ENCODE measurements around the gene ZNF44. TPM values are rescaled to one million over a fixed set of nuclear protein-coding genes. Genes with fewer than 3 reads are reported as not detected.
A peak's percentile ranks its signal among the peaks of the same experiment; 100 is the strongest.

The ZNF44 gene
- total and polyA plus RNA-seq, 9 of the 15 experiments (the other 6 are each of a cell fraction or from before 2014, with no cell fraction given), result 2.6 to 8.3 (median 4.4) TPM

- TF ChIP-seq POLR2A (conservative IDR thresholded peaks at IDR 0.05) (peak; percentile 74), TCF7L2 (IDR thresholded peaks at IDR 0.05; ENCODE audit: low read depth, low read length) (no peak), MCM7 (IDR thresholded peaks at IDR 0.05) (no peak), SAFB (IDR thresholded peaks at IDR 0.05; ENCODE audit: borderline replicate concordance, low read depth, low read length) (no peak), PHTF2 (CRISPR knock-in tag; IDR thresholded peaks at IDR 0.05) (no peak), RAD21 (CRISPR knock-in tag; conservative IDR thresholded peaks at IDR 0.05 in 1 of 2, IDR thresholded peaks at IDR 0.05 in 1 of 2) (no peak), TBL1XR1 (IDR thresholded peaks at IDR 0.05; ENCODE audit: low read length in 2 of 2) (no peak), FIP1L1 (IDR thresholded peaks at IDR 0.05; ENCODE audit: low read depth, low read length, poor library complexity, severe bottlenecking) (no peak), ZBED1 (IDR thresholded peaks at IDR 0.05) (no peak), SP2 (IDR thresholded peaks at IDR 0.05; ENCODE audit: extremely low read depth, low read depth, low read length, poor library complexity, severe bottlenecking) (peak; percentile 75), ZNF280B (CRISPR knock-in tag; IDR thresholded peaks at IDR 0.05) (no peak), VEZF1 (CRISPR knock-in tag; IDR thresholded peaks at IDR 0.05) (peak; percentile 21; the same call in 1 of the 2 replicates), RB1 (IDR thresholded peaks at IDR 0.05; ENCODE audit: low read depth) (0 out of 2 replicates have a peak, but pooled peaks have one; percentile 19), ASH1L (IDR thresholded peaks at IDR 0.05; ENCODE audit: borderline replicate concordance, low read depth, partially characterized antibody) (peak; percentile 14), RBM25 (IDR thresholded peaks at IDR 0.05; ENCODE audit: low read depth, low read length, severe bottlenecking) (peak; percentile 86), KAT8 (IDR thresholded peaks at IDR 0.05; ENCODE audit: low read depth) (no peak), TAF15 (IDR thresholded peaks at IDR 0.05; ENCODE audit: low read depth, low read length) (no peak), ZNF263 (CRISPR knock-in tag; IDR thresholded peaks at IDR 0.05; ENCODE audit: borderline replicate concordance) (no peak), NFXL1 (CRISPR knock-in tag; IDR thresholded peaks at IDR 0.05) (no peak), E2F5 (CRISPR knock-in tag; IDR thresholded peaks at IDR 0.05) (no peak), ZBTB7A (IDR thresholded peaks at IDR 0.05; ENCODE audit: borderline replicate concordance, control insufficient read depth, low read depth, low read length) (no peak; the same call in 1 of the 2 replicates), HDAC2 (IDR thresholded peaks at IDR 0.05) (no peak), ATF1 (CRISPR knock-in tag; IDR thresholded peaks at IDR 0.05) (no peak), ATF1 (tag; IDR thresholded peaks at IDR 0.05) (peak; percentile 89)
Observed at GRCh38 chr19:12294249-12295158, at the start of gene ZNF44 (continued).

Data from K562 (cell line).